T-helper 1 cell treated with Interleukin-12 subunit alpha and Interleukin-12 subunit beta and Interleukin-4 antibody, amounts not matched to agents 30 μg/mL and 1 μg/mL, for 36 hours (primary cell): Measurements from ENCODE around the gene FILIP1.
"Not testable (repeated sequence)": the region's sequence is repeated elsewhere in the genome, so short reads cannot be mapped to it uniquely, and the experiment has no call there.

Experiments used
- H3K27ac Mint-ChIP-seq: one replicate; pipeline ENCODE4 v1.8.0; 2021; ENCODE audit warnings: mild to moderate bottlenecking, mixed read lengths
- H3K27me3 Mint-ChIP-seq: one replicate; pipeline ENCODE4 v1.8.0; 2021; ENCODE audit warnings: low read depth, mixed read lengths
- H3K36me3 Mint-ChIP-seq: one replicate; pipeline ENCODE4 v1.8.0; 2021; ENCODE audit warnings: low read depth, mixed read lengths
- H3K4me1 Mint-ChIP-seq: one replicate; pipeline ENCODE4 v1.8.0; 2021; ENCODE audit warnings: low read depth, mixed read lengths
- H3K4me3 Mint-ChIP-seq: one replicate; pipeline ENCODE4 v1.8.0; 2021; ENCODE audit warnings: mild to moderate bottlenecking, moderate library complexity, mixed read lengths
- H3K9me3 Mint-ChIP-seq: one replicate; pipeline ENCODE4 v1.8.0; 2021; ENCODE audit warnings: mixed read lengths

FILIP1 gene

DNA sequence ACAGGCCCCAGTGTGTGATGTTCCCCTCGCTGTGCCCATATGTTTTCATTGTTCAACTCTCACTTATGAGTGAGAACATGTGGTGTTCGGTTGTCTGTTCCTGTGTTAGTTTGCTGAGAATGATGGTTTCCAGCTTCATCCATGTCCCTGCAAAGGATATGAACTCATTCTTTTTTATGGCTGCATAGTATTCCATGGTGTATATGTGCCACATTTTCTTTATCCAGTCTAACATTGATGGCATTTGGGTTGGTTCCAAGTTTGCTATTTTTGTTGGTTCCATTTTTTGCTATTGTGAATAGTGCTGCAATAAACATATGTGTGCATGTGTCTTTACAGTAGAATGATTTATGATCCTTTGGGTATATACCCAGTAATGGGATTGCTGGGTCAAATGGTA is 83.0 kb downstream of the FILIP1 start:
- H3K4me3 Mint-ChIP-seq, H3K27me3 Mint-ChIP-seq, H3K36me3 Mint-ChIP-seq, H3K27ac Mint-ChIP-seq, H3K9me3 Mint-ChIP-seq, H3K4me1 Mint-ChIP-seq: not testable (repeated sequence)

DNA sequence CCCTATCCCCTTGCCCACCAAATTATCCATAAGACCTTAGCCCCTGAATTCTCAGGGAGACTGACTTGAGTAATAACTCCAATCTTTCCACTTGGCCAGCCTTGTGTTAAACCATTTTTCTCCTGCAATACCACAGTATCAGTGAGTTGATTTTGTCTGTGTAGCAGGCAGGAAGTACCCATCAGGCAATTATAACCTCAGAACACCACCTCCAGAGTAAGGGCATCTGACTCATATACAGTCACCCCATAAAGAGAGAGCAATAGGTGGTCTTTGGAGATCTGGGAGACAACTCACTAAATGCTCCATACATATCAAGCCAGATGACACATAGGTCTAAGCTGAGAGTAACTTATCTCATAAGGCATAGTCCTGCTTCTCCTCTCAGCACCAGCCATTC is 83.7 kb downstream of the FILIP1 start:
- H3K4me3 Mint-ChIP-seq, result no peak overlapping the region
- no peak overlapping the region for H3K27ac Mint-ChIP-seq
- no peaks in the 10 kb centered on the region for H3K36me3 Mint-ChIP-seq
- peaks cover 6% of the 10 kb centered on the region for H3K27me3 Mint-ChIP-seq
- no peaks in the 10 kb centered on the region for H3K9me3 Mint-ChIP-seq
- peaks cover 2% of the 10 kb centered on the region for H3K4me1 Mint-ChIP-seq

DNA sequence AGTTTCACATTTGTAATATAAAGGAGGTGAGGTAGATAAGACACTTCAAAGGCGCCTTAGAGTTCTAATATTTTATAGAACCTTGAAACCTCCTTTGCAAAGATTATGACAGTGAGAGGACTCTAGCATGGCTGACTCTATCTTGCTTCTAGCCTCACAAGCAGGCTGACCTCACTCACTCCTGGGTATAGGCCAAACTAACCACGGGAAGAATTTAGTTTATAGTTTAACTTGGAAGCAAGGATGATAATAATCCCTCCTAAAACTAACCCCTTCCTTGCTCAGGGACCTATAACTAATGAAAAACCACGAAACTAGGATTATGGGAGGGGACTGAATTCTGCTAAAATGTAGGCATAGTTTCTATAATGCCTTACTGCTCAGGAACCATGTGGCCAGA is 84.3 kb downstream of the FILIP1 start:
- Mint-ChIP-seq H3K4me3 (no peak overlapping the region), H3K27me3 (peaks cover 6% of the 10 kb centered on the region), H3K27ac (no peak overlapping the region), H3K9me3 (no peaks in the 10 kb centered on the region), H3K4me1 (peaks cover 2% of the 10 kb centered on the region), H3K36me3 (no peaks in the 10 kb centered on the region)

DNA sequence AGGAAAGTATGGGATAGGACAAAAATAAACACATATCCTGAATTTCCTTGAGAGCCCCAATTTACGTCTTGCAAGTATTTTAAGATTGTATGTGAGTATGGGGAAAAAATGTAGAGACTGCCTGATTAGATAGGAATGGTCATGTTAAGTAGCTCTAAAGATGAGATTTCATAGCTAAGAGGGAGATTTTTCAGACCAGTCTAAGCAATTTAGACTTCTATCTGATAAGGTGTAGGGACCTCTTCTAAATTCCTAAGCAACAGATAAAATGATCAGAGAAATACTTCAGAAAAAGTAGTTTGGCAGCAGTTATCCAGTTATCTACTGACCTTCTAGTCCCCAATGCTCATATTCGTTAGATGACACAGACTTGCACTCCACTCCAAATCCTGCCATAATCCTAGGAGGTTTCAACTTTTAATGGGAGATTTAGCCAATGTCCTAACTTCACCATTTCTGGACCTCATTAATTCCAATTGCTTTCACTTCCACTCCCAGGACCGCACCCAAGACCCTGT is 90.0 kb downstream of the FILIP1 start:
- no peak overlapping the region for H3K27ac Mint-ChIP-seq
- H3K4me3 Mint-ChIP-seq, result no peak overlapping the region
- H3K9me3 Mint-ChIP-seq, result no peaks in the 10 kb centered on the region
- no peaks in the 10 kb centered on the region for H3K4me1 Mint-ChIP-seq
- no peaks in the 10 kb centered on the region for H3K36me3 Mint-ChIP-seq
- H3K27me3 Mint-ChIP-seq, result peaks cover 12% of the 10 kb centered on the region

DNA sequence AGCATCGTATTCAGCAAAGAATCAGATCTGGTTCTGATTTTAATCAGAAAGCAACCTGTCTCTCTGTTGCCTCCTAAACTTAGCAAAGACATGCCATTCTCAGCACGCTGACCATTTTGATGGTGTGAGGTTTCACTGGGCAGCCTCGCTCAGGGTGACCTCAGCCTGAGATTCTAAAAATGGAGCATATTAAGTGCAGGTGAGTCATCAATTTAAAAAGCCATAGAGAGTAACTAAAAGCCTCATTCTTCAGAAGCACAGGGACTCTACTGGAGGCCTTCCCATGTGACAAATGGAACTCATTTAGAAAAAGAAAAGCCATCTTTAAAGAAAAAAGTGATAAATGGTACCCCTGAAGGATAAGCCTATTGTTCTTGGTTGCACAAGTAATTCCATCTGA is 91.3 kb downstream of the FILIP1 start:
- Mint-ChIP-seq H3K4me1 (no peaks in the 10 kb centered on the region), H3K27ac (no peak overlapping the region), H3K4me3 (no peak overlapping the region), H3K27me3 (peaks cover 12% of the 10 kb centered on the region), H3K36me3 (no peaks in the 10 kb centered on the region), H3K9me3 (no peaks in the 10 kb centered on the region)

DNA sequence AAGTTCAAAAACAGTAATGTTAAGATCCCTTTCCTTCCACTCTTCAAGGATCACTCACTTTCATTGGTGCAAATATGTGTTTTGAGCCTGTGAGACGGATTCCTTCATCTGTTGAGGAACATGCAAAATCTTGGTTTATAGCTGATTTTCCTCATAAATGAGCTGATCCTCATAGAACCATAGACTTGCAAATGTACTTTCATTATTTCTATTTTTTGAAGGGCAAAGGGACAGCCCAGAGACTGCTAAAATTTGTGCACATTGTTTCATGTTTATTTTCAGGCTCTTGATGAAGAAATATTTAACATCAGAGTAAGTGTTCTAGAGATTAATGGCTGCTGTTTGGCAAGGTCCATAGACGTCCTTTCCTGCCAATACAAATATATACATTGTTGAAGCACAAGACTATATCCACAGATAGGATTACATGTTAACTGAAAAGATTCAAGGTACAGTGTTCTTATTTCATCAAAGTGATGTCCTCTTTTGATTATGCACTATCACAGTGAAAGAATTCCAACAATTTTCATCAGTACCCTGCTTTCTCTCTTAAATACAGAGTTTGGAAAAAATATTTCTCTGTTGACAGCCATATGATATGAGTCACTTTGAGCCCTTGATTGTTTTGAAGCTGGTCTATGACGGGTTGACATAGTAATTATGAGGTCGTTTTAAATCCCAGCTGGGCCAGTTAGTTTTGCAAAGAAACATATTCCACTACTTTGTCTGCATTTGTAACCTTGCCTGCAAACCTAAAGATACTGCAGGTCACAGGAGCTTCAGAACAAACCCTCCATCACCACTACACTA is 95.7 kb downstream of the FILIP1 start:
- Mint-ChIP-seq H3K27ac (no peak overlapping the region), H3K4me1 (no peaks in the 10 kb centered on the region), H3K27me3 (peaks cover 12% of the 10 kb centered on the region), H3K9me3 (no peaks in the 10 kb centered on the region), H3K36me3 (no peaks in the 10 kb centered on the region), H3K4me3 (no peak overlapping the region)

DNA sequence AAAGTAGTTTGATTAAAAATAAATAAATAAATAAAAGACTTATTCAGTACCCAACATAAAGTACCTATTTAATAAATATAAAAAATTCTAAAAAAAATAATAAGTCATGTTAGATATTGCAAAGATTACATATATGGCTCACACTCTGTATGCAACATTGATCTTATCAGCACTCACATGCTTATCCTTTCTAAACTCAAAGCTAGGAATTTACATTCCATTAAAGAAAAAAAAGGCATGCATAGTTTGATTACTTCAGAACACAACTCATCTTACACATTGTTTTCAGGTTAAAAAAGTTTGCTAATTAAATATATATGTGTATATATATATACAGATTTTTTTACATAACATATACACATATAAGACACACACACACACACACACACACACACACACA is 96.4 kb downstream of the FILIP1 start:
- H3K9me3 Mint-ChIP-seq, result no peaks in the 10 kb centered on the region
- no peaks in the 10 kb centered on the region for H3K4me1 Mint-ChIP-seq
- no peak overlapping the region for H3K27ac Mint-ChIP-seq
- no peaks in the 10 kb centered on the region for H3K36me3 Mint-ChIP-seq
- peaks cover 12% of the 10 kb centered on the region for H3K27me3 Mint-ChIP-seq
- H3K4me3 Mint-ChIP-seq, result no peak overlapping the region

DNA sequence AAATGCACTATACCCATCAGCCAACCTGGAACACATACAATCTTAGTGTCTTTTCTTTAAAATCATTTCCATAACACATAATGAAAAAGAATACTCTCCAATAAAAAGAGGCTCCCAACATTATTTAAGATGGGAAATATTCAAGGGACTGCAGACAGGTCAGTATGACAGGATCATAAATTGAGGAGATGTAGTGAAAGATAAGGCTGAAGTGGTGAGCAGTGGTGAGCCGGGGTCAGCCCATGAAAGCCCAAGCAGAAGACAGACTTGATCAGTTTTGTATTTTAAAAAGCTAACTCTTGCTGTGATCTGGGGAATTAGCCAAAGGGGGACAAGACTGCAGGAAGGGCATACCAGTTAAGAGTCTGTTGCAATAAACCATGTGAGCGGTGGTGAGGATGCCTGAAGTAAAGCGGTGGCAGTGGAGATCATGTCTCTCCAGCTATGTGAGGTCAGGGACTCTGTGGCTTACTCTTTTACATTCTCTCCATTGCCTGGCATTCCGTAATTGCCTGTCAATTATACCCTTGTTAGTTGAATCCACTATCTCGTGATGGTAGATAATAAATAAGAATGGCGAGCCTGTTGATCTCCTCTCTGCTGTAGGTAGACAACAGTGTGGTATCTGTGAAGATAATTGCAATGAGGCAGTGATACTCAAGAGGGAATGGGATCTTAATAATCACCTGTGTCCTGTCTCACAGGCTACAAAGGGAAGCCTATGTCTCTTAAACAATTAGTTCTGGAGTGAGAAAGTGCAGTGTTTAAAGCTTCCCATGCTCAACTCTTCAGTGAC is 97.4 kb downstream of the FILIP1 start:
- Mint-ChIP-seq H3K4me1 (no peaks in the 10 kb centered on the region), H3K9me3 (no peaks in the 10 kb centered on the region), H3K4me3 (no peak overlapping the region), H3K27me3 (peaks cover 7% of the 10 kb centered on the region), H3K27ac (no peak overlapping the region), H3K36me3 (no peaks in the 10 kb centered on the region)

DNA sequence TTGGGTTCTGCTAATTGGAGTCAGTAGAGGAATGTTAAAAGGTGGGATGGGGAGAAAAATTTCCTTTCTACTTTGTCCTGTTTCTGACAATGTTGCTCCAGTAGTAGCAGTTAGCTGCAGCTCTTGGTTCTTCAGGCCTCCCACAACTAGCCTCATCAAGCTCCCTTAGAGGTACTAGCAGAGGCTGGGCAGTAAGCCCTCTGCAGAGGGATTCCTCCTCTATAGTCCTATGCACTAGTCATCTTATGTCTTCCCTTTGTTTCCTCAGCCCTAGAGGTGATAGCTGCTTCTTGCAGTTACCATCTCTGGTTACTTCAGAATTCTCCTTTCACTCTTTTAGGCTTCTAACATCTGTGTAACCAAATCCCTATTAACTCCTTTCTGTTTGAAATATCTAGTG is 99.8 kb downstream of the FILIP1 start:
- no peaks in the 10 kb centered on the region for H3K36me3 Mint-ChIP-seq
- no peaks in the 10 kb centered on the region for H3K9me3 Mint-ChIP-seq
- no peak overlapping the region for H3K4me3 Mint-ChIP-seq
- H3K27me3 Mint-ChIP-seq, result no peaks in the 10 kb centered on the region
- no peak overlapping the region for H3K27ac Mint-ChIP-seq
- no peaks in the 10 kb centered on the region for H3K4me1 Mint-ChIP-seq

DNA sequence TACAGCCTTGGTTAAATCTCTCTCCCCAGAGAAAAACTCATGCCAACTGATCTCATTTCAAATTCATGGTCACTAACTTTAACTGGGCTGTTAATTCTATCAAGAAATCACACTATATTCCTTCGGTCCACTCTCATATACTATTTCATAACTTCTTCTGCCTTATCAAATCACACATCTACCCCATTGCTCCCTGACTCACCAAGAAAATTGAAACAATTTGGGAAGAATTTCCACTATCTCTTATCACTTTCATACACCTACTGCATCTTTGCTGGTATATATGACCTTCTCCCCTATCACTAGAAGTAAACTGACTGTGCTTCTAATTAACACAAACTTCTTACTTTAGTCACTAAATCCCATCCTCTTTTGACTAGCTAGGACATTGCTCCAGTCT is 102.3 kb downstream of the FILIP1 start:
- Mint-ChIP-seq H3K4me3 (no peak overlapping the region), H3K27ac (no peak overlapping the region), H3K27me3 (peaks cover 4% of the 10 kb centered on the region), H3K9me3 (no peaks in the 10 kb centered on the region), H3K36me3 (no peaks in the 10 kb centered on the region), H3K4me1 (no peaks in the 10 kb centered on the region)

DNA sequence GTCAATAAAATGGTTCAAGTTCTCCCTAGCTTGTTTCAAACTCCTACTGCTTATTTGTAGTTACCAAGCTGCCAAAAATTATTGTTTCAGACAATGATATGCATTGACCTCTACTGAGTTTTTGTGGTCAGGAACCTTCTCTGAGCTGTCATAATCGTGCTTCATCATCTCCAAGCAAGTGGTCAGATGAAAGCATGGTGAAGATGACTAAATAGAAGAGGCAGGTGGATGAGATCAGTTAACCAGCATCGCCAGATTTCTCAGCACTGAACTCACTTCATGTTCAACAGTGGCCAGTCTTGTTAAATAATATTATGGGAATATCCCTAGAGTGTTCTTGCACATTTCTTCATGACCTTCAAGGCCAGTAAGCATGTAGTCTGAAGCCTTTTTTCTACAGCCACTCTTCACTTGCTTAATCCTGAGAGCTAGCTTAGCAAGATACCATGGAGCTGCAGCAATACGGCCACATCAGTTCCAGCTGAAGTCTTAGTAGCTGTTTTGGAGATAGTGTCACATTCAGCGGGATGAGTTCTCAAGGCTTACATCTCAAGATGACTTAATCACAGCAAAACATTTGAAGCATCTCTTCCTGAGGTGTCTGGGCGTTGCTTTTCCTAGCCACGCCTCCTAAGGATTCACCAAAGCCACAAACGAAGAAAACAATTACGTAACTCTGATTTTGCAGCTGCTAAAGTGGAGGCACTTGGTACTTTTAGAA is 107.4 kb downstream of the FILIP1 start:
- H3K27me3 Mint-ChIP-seq, result peaks cover 16% of the 10 kb centered on the region
- no peaks in the 10 kb centered on the region for H3K4me1 Mint-ChIP-seq
- H3K9me3 Mint-ChIP-seq, result no peaks in the 10 kb centered on the region
- no peak overlapping the region for H3K27ac Mint-ChIP-seq
- no peak overlapping the region for H3K4me3 Mint-ChIP-seq
- no peaks in the 10 kb centered on the region for H3K36me3 Mint-ChIP-seq

DNA sequence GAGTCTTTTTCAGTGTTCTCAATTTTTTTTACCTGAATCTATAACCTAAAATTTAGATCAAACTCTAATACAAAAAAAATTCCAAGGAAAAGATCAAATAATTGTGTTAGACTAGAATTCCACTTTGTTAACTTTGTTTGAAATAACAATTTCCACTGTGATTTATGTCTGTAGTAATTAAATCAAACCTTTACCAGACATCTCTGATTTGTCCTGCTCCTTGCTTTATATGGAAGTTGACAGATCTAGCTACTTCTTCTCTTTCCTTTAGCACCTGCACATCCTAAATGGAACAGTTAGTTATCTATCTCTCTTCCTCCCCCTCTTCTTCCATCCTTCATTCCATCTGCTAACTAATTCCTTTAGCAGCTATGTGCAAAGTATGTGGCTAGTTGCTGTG is 109.5 kb downstream of the FILIP1 start:
- Mint-ChIP-seq H3K4me3 (no peak overlapping the region), H3K27ac (no peak overlapping the region), H3K27me3 (peaks cover 20% of the 10 kb centered on the region), H3K4me1 (no peaks in the 10 kb centered on the region), H3K36me3 (no peaks in the 10 kb centered on the region), H3K9me3 (no peaks in the 10 kb centered on the region)

DNA sequence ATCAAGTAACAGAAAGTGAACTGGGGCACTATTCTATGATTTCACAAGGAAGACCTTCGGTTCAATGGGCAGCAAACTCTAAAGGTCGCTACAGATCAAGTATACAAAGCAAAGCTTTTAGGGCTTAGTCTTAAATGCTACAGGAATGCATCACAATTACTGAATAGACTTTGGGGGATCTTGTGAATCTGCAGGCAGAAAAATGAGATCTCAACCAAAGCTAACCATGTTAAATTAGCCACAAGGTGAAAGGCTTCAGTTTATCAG is 111.0 kb downstream of the FILIP1 start:
- Mint-ChIP-seq H3K27me3 (peaks cover 16% of the 10 kb centered on the region), H3K9me3 (no peaks in the 10 kb centered on the region), H3K27ac (no peak overlapping the region), H3K4me1 (no peaks in the 10 kb centered on the region), H3K4me3 (no peak overlapping the region), H3K36me3 (no peaks in the 10 kb centered on the region)

DNA sequence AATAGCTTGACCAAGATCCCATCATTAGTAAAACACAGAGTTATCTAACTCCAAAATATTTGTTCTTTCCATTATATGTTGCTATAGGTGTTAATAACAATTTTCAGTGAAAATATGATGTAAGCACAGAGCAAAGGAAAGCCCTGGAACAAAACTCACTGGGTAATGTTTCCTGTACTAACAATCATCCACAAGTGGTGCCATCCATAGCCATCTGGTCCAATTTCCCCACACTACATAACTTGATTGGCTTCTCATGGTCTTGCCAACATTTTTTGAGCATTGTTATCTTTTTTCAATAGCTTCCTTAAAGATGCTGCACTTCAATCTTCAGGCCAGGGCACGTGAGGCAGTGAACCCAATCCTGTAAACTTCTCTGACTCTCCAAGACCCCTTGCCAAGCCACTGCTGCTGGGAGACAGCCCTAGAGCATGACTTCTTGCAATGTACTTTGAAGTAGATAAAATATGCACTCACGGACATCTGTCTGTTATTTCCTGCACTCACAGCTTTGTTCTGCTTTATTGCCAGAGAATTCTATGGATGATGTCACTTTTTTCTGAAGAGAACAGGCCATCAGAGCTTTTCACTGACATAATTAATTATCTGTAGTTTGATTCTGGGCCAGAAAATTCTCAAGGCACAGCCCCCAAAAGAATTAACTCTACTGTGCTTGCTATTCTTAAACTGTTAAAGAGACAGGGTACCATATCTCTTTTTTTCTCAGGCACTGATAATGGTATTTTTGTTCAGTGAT is 111.5 kb downstream of the FILIP1 start:
- H3K9me3 Mint-ChIP-seq, result no peaks in the 10 kb centered on the region
- H3K27ac Mint-ChIP-seq, result no peak overlapping the region
- H3K4me1 Mint-ChIP-seq, result no peaks in the 10 kb centered on the region
- H3K27me3 Mint-ChIP-seq, result peaks cover 16% of the 10 kb centered on the region
- no peak overlapping the region for H3K4me3 Mint-ChIP-seq
- H3K36me3 Mint-ChIP-seq, result no peaks in the 10 kb centered on the region
